ES-I3 (cell line): ENCODE measurements around the gene AHRR.
"Not testable (repeated sequence)": the region's sequence is repeated elsewhere in the genome, so short reads cannot be mapped to it uniquely, and the experiment has no call there.

Experiments used
- H3K36me3 ChIP-seq: 2 replicates; pipeline ENCODE4 v1.6.1; 2013; ENCODE audit warnings: mild to moderate bottlenecking, low read length, control low read depth, moderate library complexity; ENCODE audit not compliant: insufficient read depth
- H3K4me1 ChIP-seq: 2 replicates; pipeline ENCODE4 v1.6.1; 2013; ENCODE audit warnings: mild to moderate bottlenecking, control low read depth, low read length; ENCODE audit not compliant: insufficient read depth
- H3K9ac ChIP-seq: 2 replicates; pipeline ENCODE4 v1.6.1; 2013; ENCODE audit warnings: low read depth, mild to moderate bottlenecking, low read length, moderate library complexity
- H3K9me3 ChIP-seq: 2 replicates; pipeline ENCODE4 v1.6.1; 2013; ENCODE audit warnings: mild to moderate bottlenecking, low read length, moderate library complexity; ENCODE audit not compliant: control insufficient read depth, insufficient read depth

Gene AHRR

DNA sequence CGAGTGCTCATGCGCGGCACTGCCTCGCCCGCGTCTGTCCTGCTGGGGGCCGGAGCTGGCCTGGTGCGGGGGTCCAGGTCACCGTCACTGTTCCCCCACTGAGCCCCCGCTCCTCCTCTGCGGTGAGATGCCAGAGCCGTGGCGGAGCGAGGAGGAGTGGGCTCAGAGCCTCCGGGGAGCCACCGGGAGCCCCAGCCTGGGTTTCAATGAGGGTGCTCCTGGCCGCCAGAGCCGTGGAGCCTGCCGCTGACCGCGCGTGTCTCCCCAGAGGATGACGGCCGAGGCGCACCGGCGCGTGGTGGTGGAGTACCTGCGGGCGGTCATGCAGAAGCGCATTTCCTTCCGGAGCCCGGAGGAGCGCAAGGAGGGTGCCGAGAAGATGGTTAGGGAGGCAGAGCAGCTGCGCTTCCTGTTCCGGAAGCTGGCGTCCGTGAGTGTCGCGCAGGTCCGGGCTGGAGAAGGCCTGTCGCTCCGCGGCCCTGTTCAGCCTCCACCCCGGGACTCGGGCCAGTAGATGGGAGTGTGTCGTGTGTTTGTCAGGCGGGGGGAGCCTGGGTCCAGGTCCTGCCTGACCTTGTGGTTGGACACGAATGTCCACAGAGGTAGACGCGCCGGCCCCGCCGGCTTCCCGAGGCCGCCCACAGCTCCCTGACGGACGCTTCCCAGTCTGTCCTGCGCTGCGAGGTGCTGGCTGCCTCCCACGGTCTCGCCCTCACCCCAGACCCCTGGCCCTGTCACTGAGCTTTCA lies 143.5 kb downstream of the AHRR start:
- H3K4me1 ChIP-seq: no peaks in the 10 kb centered on the region
- no peaks in the 10 kb centered on the region for H3K9me3 ChIP-seq
- H3K36me3 ChIP-seq: peaks cover 3% of the 10 kb centered on the region
- H3K9ac ChIP-seq: no peak overlapping the region

DNA sequence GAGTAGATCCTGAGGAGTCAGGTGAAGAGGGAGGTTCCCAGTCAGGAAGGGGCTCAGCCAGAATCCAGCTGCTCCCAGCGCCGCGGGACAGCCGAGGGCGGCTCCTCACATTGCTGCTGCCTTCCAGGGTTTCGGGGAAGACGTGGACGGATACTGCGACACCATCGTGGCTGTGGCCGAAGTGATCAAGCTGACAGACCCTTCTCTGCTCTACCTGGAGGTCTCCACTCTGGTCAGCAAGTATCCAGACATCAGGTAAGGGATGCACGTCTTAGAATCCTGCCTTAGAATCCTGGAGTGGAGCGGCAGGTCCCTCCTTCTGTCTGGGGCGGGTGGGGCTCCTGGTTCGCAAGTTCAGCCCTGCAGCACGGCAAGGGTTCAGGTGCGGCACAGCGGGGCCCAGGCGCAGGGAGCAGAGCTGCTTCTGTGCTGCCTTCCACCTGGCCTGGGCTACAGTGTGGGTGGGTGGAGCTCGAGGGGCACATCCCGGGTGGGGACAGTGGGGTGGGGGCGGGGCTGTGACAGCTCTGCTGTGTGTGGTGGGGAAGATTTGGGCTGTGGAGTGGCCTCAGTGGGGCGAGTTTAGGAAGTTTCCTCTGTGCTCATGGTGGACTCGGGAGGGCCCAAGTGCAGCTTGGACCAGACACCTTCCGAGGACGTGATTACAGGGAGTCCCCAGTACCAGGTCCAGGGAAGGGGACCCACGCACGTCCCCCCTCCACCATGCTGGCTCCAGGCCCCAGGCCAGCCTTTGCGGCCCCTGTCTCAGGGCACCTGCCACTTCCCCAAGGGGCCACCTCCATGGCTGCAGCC lies 144.3 kb downstream of the AHRR start:
- Histone ChIP-seq H3K9ac (no peak overlapping the region), H3K36me3 (peaks cover 3% of the 10 kb centered on the region), H3K4me1 (no peaks in the 10 kb centered on the region), H3K9me3 (no peaks in the 10 kb centered on the region)

DNA sequence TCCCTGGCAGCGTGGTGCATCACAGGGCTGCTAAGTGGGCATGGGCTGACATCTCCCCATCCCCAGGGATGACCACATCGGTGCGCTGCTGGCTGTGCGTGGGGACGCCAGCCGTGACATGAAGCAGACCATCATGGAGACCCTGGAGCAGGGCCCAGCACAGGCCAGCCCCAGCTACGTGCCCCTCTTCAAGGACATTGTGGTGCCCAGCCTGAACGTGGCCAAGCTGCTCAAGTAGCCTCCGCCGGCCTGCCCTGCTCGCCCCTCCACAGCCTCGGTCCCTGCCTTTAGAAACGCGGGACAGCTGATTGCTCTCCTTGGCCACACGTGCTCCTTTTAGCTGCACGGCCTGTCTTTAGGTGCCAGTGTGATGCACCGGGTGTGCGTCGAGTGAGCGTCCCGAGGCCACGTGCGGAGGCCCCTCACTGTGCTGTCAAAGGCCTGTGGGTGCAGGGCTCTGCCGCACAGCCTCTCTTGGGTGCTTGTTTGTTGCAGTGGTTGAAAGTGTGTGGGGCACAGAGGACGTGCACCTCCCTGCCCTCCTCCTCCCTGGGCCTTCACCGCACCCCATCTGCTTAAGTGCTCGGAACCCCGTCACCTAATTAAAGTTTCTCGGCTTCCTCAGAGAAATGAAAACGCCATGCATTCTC lies 145.3 kb downstream of the AHRR start:
- Histone ChIP-seq H3K36me3 (peaks cover 3% of the 10 kb centered on the region), H3K9ac (no peak overlapping the region), H3K9me3 (no peaks in the 10 kb centered on the region), H3K4me1 (no peaks in the 10 kb centered on the region)

DNA sequence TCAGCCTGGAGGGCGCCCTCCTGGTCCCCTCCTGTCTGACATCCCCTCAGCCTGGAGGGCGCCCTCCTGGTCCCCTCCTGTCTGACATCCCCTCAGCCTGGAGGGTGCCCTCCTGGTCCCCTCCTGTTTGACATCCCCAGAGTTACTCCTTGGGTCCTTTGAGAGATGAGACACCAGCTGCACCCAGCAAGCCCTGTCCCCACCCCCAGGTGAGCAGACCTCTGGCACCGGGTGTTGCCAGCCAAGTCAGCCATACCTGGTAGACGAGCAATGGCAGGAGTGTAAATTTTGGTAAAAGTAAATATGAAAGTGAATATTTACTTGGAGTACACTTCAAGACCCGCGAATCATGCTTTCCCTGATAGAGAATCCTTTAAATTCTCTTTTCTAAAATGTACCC lies 146.9 kb downstream of the AHRR start:
- no peak overlapping the region for H3K9ac ChIP-seq
- peaks cover 3% of the 10 kb centered on the region for H3K36me3 ChIP-seq
- H3K4me1 ChIP-seq: no peaks in the 10 kb centered on the region
- no peaks in the 10 kb centered on the region for H3K9me3 ChIP-seq

DNA sequence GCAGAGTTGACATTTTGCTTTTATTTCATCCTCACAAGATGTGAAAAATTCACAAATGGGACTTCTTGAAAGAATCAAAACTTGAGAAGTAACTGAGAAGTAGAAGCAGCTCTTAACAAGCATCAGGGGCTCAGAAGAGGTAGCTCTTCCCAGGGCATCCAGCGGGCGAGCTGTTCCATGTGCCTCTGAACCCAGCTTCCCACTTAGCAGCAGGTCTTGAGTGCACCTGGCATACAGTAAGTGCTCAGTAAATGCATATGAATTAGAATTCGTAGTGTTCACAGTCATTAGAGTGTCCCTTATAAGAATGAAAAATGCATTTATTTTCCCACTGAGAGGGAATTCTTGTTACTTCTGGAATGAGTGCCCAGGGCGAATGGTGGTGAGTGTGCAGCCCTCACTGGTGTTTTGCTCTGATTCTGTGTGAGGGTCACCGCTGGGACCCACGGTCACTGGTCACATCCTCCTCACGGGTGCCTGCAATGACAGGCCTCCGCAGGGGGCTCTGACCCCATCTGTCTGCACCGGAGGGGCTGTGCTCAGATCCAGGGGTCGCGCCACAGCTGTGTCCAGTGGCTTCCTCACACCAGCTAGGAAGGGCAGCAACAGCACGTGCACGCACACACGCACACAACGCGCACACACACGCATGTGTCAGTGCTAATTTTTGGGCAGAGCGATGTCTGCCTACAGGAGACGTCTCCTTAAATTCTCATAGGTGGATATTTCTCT lies 148.4 kb downstream of the AHRR start:
- Histone ChIP-seq H3K36me3 (peaks cover 3% of the 10 kb centered on the region; the same call in 1 of the 2 replicates), H3K9me3 (no peaks in the 10 kb centered on the region), H3K9ac (no peak overlapping the region), H3K4me1 (no peaks in the 10 kb centered on the region)

DNA sequence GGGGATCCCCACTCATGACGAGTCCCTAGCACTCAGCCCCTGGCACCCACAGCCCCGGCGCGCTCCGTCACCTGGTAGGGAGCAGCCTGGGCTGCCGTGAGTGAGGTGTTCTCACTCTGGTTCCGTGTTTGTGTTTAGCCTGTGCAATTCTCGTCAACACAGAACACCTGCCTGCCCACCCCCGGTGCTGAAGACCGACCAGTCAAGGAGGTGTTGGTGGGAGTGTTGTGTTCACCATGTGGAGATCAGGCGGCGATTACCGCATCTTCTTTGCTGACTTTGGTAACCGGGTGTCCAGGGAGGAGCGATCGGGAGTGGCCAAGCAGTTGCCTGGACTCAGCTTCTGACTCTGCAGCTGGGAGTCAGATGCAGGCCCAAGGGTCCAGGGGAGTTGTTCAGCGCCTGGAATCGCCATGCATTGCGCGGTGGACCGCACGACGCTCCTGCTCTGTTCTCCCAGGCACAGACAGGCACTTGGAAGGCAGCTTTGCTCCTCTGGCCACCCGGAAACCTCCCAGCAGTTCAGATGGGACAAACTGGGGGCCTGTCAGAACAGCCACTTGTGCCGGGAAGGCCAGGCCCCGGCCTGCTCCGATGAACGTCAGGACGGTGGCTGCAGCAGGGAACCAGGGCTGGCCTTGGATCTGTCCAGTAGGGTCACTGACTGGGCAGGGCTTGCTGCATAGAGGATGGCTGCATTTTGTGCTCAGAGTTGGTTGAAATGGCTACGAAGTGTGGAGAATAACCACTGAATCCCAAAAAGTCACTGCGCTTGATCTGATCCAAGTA lies 149.6 kb downstream of the AHRR start:
- no peaks in the 10 kb centered on the region for H3K9me3 ChIP-seq
- no peaks in the 10 kb centered on the region for H3K4me1 ChIP-seq
- no peaks in the 10 kb centered on the region for H3K36me3 ChIP-seq
- no peak overlapping the region for H3K9ac ChIP-seq

DNA sequence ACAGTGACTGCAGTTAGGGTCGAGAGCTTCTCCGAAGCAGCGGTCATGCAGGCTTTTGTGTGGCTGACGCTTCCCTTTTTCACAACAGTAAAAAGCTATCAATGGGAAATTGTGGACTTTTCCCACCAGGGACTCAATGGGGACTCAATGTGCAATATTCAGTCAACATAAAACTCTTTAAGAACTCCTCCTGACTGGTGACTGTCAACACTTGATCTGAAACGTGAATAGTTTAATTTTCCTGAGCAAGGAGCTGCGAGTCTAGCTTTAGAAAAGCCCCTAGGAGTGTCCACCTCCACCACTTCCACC lies 150.2 kb downstream of the AHRR start:
- H3K36me3 ChIP-seq: no peaks in the 10 kb centered on the region
- no peaks in the 10 kb centered on the region for H3K4me1 ChIP-seq
- H3K9ac ChIP-seq: no peak overlapping the region; the same call in 1 of the 2 replicates
- no peaks in the 10 kb centered on the region for H3K9me3 ChIP-seq

DNA sequence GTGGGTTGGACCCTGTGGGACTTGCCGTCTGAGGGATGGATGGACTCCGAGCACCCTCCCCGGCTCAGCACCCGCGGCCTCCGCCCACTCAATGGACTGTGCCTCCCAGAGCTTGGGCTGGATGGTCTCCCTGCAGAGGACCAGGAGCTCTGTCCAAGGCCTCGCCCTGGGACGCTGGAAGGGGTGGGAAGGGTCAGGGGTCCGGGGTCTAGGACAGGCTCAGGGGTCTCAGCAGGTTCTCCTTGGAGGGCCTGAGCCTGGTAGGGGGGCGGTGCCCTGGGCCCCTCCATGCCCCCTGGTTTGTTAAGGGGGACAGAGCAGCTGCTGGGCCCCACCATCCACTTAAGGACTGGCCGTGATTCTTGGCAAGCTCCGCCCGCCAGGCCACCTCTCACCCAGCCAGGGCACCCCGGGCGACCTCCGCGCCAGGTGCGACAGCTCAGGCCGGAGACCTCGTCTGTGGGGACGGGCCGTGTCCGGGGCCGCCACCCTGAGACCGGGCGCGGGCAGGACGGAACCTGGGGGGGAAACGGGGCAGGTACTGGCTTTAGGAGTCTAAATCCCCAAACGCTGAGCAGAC lies 150.7 kb downstream of the AHRR start:
- Histone ChIP-seq H3K9me3 (no peaks in the 10 kb centered on the region), H3K9ac (peak overlapping the region; percentile 86), H3K36me3 (no peaks in the 10 kb centered on the region), H3K4me1 (no peaks in the 10 kb centered on the region)

DNA sequence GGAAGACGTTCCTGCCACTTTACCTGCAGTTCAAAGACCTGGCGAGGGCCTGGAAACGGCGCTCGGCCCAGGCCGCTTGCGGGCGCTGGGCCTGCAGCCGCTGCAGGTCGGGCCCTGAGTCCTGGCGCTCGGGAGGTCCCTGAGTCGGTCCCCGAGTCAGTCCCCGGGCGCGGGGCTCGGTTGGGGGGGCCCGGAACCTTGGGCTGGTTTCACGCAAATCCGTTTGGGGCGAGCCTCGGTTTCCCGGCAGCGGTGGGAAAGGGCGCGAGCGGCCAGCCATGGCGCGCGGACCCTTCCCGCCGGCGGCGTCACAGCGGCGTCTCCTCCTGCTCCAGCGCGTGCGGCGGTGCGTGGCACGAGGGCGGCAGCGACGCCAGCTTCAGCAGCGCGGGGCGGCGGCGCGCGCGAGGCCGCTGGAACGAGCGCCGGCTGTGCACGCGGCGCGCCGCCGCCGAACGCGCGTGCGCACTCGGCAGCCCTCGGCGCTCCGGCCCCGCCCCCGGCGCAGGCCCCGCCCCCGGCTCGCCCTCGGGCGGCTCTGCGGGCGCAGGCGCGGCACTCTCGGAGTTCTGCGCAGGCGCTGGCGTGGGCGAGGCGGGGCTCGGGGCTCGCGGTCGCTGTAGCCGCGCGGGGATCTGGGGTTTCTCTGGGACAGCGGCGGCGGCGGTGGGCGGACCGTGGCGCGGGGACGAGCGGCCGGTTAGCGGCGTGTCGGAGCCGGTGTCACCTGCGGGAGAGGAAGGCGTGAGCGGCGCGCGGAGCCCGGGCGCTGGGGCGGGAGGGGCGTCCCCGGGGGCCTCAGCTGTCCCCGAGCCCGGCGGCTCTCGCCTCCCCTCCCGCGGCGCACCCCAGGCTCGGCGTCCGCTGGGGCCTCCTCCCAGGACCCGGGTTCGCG lies 151.4 kb downstream of the AHRR start:
- Histone ChIP-seq H3K9ac (peak overlapping the region; percentile 86), H3K9me3 (no peaks in the 10 kb centered on the region), H3K4me1 (no peaks in the 10 kb centered on the region), H3K36me3 (no peaks in the 10 kb centered on the region)

DNA sequence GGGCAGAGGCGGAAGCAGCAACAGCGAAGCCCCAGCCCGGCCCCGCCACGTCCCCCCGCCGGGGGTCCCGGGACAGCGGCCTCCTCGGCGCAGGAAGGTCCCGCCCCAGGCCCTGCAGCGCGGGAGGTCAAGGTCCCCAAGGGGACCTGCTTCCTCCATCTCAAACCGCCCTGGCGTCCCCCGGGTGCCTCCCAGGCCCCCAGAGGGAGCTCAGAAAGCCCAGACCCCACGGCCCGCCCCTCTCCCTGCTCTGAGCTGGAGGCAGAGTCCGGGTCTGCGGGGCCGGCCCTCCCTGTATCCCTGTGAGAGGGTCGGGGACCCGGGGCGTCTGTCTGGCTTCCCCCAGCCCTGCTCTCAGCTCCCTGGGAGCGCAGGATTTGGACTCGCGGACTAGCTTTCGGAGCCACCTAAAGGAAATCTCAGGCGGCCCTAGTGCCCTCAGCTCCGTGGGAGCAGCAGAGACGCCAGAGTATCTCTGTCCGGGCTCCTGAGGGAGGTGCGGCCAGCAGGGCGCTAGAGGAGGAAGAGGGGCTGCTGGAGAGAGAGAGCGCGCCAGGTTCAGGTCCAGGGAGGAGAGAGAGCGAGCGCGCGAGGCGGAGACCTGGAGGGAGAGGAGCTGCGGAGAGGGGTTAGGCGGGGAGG lies 152.2 kb downstream of the AHRR start:
- no peaks in the 10 kb centered on the region for H3K4me1 ChIP-seq
- H3K9ac ChIP-seq: peak overlapping the region; percentile 69
- no peaks in the 10 kb centered on the region for H3K9me3 ChIP-seq
- H3K36me3 ChIP-seq: no peaks in the 10 kb centered on the region

DNA sequence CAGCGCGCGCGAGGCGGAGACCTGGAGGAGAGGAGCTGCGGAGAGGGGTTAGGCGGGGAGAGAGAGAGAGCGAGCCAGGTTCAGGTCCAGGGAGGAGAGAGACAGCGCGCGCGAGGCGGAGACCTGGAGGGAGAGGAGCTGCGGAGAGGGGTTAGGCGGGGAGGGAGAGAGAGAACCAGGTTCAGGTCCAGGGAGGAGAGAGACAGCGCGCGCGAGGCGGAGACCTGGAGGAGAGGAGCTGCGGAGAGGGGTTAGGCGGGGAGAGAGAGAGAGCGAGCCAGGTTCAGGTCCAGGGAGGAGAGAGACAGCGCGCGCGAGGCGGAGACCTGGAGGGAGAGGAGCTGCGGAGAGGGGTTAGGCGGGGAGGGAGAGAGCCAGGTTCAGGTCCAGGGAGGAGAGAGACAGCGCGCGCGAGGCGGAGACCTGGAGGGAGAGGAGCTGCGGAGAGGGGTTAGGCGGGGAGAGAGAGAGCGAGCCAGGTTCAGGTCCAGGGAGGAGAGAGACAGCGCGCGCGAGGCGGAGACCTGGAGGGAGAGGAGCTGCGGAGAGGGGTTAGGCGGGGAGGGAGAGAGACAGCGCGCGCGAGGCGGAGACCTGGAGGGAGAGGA lies 152.8 kb downstream of the AHRR start:
- H3K9me3 ChIP-seq, H3K36me3 ChIP-seq, H3K4me1 ChIP-seq: not testable (repeated sequence)
- H3K9ac ChIP-seq: peak overlapping the region; percentile 69; the same call in 1 of the 2 replicates
